Tibial artery (tissue), 4 donors: Measurements from ENCODE around the gene MYBBP1A.

Source experiments
- DNase-seq, 2 donors: peaks; one replicate each; pipeline ENCODE4 v3.0.0-alpha.2; 2019
- H3K27ac ChIP-seq, 2 donors: fragments of 200-600 bp; sonication (generic) in 1 of 2; 1 replicate in 1 of 2; 2 replicates in 1 of 2; pipeline ENCODE4 v1.5.1; 2018 to 2019; ENCODE audit warnings: mild to moderate bottlenecking in 1 of 2
- H3K27me3 ChIP-seq, 2 donors: fragments of 200-600 bp; sonication (generic) in 1 of 2; one replicate each; pipeline versions ENCODE4 v1.5.1 to v1.6.0; 2016 to 2019
- H3K36me3 ChIP-seq, 3 donors: fragments of 200-600 bp; sonication (generic) in 2 of 3; one replicate each; pipeline ENCODE4 v1.5.1; 2016 to 2019; ENCODE audit warnings: mild to moderate bottlenecking in 2 of 3
- H3K4me1 ChIP-seq, 4 donors: fragments of 200-600 bp; sonication (generic) in 2 of 4; 1 replicate in 3 of 4; 2 replicates in 1 of 4; pipeline ENCODE4 v1.5.1; 2016 to 2019
- H3K4me3 ChIP-seq, 2 donors: fragments of 200-600 bp; sonication (generic) in 1 of 2; 1 replicate in 1 of 2; 2 replicates in 1 of 2; pipeline ENCODE4 v1.5.1; 2018 to 2019; ENCODE audit warnings: mild to moderate bottlenecking in 2 of 2
- H3K9me3 ChIP-seq, 3 donors: fragments of 200-600 bp; sonication (generic) in 1 of 3; one replicate each; pipeline ENCODE4 v1.5.1; 2016 to 2019
- intact Hi-C: fragments of 100-400 bp; cut with DNase I; formaldehyde crosslinking; loops from one replicate; pipeline ENCODE4 v1.15.0; 2023; ENCODE audit warnings: low total_unique reads
- TF ChIP-seq, protein P1 (sequence below), 2 experiments: fragments of 200-600 bp in 1 of 2; fragments of 450-650 bp in 1 of 2; IDR thresholded peaks; one replicate each; pipeline ENCODE4 v1.5.1; 2017 to 2019; ENCODE audit warnings: antibody characterized with exemption in 2 of 2, mild to moderate bottlenecking in 1 of 2, moderate library complexity in 1 of 2

Gene MYBBP1A

DNA sequence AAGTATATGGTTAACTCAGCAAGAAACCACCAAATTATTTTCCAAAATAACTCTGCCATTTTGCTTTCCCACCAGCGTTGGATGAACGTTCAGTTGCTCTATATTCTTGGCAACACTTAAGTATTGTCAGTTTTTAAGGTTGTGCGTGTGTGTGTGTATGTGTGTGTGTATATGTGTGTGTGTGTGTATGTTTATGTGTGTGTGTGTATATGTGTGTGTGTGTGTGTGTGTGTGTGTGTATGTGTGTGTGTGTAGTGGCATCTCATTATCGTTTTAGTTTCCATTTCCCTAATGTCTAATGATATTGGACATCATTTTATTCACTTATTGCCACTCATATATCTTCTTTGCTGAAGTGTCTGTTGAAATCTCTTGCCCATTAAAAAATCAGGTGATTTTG lies 17.9 kb upstream of the MYBBP1A start:
- peaks cover 0 to 19% of the 10 kb centered on the region in 2 donors for H3K27me3 ChIP-seq
- TF ChIP-seq, protein P1, sequence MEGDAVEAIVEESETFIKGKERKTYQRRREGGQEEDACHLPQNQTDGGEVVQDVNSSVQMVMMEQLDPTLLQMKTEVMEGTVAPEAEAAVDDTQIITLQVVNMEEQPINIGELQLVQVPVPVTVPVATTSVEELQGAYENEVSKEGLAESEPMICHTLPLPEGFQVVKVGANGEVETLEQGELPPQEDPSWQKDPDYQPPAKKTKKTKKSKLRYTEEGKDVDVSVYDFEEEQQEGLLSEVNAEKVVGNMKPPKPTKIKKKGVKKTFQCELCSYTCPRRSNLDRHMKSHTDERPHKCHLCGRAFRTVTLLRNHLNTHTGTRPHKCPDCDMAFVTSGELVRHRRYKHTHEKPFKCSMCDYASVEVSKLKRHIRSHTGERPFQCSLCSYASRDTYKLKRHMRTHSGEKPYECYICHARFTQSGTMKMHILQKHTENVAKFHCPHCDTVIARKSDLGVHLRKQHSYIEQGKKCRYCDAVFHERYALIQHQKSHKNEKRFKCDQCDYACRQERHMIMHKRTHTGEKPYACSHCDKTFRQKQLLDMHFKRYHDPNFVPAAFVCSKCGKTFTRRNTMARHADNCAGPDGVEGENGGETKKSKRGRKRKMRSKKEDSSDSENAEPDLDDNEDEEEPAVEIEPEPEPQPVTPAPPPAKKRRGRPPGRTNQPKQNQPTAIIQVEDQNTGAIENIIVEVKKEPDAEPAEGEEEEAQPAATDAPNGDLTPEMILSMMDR (IDR thresholded peaks at IDR 0.05), result no peak
- H3K27ac ChIP-seq, result no peak overlapping the region
- H3K4me1 ChIP-seq, result no peaks in the 10 kb centered on the region
- DNase-seq, result no peak
- intact Hi-C loops, result no loop called here
- H3K36me3 ChIP-seq, result no peaks in the 10 kb centered on the region
- no peak overlapping the region for H3K4me3 ChIP-seq
- no peaks in the 10 kb centered on the region for H3K9me3 ChIP-seq

DNA sequence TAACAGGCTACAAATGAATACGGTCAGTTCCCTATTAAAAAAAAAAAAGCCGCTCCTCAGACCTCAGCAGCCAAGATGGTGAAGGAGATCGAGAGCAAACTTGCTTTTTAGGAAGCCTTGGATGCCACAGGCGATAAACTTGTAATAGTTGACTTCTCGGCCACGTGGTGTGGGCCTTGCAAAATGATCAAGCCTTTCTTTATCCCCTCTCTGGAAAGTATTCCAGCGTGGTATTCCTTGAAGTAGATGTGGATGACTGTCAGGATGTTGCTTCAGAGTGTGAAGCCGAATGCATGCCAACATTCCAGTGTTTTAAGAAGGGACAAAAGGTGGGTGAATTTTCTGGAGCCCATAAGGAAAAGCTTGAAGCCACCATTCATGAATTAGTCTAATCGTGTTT lies 16.9 kb upstream of the MYBBP1A start:
- TF ChIP-seq, protein P1 (IDR thresholded peaks at IDR 0.05), result no peak

DNA sequence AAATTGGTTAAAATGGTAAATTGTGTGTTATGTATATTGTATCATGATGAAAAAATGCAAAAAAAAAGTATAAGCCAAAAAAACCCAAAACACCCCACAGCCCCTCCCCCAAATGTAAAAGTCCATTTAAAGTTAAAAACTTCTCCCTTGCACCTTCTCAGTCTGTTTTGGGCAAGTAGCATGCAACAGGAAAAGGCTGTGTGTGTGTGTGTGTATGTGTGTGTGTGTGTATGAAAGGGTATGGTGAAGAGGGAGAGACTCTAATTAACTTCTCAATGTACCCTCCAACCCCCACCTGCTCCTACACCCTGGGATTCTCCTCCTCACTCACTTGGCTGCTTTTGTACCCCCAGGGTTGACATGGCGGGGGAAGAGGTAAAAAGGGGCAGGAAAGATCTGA lies 14.4 kb upstream of the MYBBP1A start:
- intact Hi-C loops, result loop anchor here (5.0 kb wide), 1 partner anchor 58 kb away; no protein-coding TSS in a partner anchor
- H3K27me3 ChIP-seq, result peaks cover 0 to 6% of the 10 kb centered on the region in 2 donors
- H3K4me3 ChIP-seq, result no peak overlapping the region
- no peaks in the 10 kb centered on the region for H3K9me3 ChIP-seq
- H3K4me1 ChIP-seq, result peaks cover 0 to 3% (median 0%) of the 10 kb centered on the region in 4 donors
- no peak for DNase-seq
- H3K36me3 ChIP-seq, result no peaks in the 10 kb centered on the region
- H3K27ac ChIP-seq, result no peak overlapping the region
- TF ChIP-seq, protein P1 (IDR thresholded peaks at IDR 0.05), result no peak

More for the DNA sequence above, 16.9 kb upstream of the MYBBP1A start:
- Histone ChIP-seq H3K9me3 (no peaks in the 10 kb centered on the region), H3K27ac (no peak overlapping the region), H3K27me3 (peaks cover 0 to 14% of the 10 kb centered on the region in 2 donors), H3K36me3 (no peaks in the 10 kb centered on the region), H3K4me1 (no peaks in the 10 kb centered on the region), H3K4me3 (no peak overlapping the region)
- no peak for DNase-seq
- intact Hi-C loops, result no loop called here

DNA sequence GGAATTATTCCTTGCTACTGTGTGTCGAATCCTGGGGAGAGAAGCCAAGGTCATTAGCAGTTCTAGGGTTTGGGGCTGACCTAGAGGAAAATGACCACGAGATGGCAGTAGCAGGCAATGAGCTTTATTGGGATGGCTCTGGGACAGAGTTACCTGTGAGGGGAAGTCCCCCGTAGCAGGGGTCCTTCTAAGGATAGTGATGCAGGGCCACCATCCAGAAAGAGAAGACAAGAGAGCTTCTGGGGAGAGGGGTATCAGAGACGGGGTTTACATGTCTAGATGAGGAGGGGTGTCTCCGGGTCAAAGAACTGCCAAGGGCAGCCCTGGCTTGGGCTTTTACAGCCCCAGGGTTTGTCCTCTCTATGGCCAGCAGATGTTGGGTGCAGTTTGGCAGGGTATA lies 11.6 kb upstream of the MYBBP1A start:
- no peak for DNase-seq
- TF ChIP-seq, protein P1 (IDR thresholded peaks at IDR 0.05), result peak; percentile 36 to 49
- H3K4me3 ChIP-seq, result no peak overlapping the region
- H3K27me3 ChIP-seq, result peaks cover 0 to 6% of the 10 kb centered on the region in 2 donors
- no peaks in the 10 kb centered on the region for H3K36me3 ChIP-seq
- H3K9me3 ChIP-seq, result no peaks in the 10 kb centered on the region
- no peak overlapping the region for H3K27ac ChIP-seq
- intact Hi-C loops, result loop anchor here (5.0 kb wide), 1 partner anchor 61 kb away; no protein-coding TSS in a partner anchor
- H3K4me1 ChIP-seq, result peaks cover 0 to 13% (median 11%) of the 10 kb centered on the region in 4 donors

DNA sequence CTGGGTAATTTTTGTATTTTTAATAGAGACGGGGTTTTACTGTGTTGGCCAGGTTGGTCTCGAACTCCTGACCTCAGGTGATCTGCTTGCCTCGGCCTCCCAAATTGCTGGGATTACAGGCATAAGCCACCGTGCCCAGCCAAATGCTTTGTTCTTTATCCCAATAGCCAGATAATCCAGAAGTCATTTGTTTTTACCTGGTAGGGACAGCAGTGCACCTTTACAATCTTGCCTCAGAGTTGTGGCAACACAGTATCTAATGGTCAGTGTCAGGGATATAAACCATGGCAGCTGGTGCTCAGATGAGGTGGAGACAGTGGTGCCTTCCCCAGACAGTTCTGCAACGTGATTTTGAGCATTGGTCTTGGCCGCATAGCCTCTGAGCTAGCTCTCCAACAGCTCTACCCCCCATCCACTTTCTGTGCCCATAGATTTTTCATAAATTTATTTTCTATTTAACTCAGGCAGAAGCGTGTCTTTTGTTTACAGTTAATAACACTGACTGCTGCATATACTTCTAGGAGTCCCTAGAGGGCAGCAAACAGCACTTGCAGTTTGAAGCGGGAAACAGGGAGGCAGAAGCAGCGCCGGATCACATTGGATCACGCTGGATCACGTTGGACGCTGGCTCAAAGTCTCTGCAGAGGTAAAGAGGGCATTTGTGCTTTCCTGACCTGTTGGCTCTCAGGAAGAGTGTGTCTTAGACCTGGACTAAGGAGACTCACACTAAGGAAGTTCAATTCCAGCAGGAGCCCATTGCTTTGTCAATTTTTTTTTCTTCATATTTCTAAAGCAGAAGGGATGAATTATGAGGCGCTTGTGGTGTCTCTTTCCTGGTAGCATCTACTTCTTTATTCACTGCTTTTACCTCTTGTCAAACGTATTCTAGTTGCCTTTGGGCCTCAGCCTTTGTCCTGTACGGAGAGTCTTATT lies 10.3 kb upstream of the MYBBP1A start:
- Histone ChIP-seq H3K27ac (no peak overlapping the region), H3K4me1 (peaks cover 0 to 14% (median 13%) of the 10 kb centered on the region in 4 donors), H3K36me3 (no peaks in the 10 kb centered on the region), H3K4me3 (no peak overlapping the region), H3K9me3 (no peaks in the 10 kb centered on the region), H3K27me3 (no peaks in the 10 kb centered on the region)
- peak; percentile 55 to 72 for DNase-seq
- intact Hi-C loops, result loop anchor here (5.0 kb wide), 1 partner anchor 62 kb away; no protein-coding TSS in a partner anchor
- TF ChIP-seq, protein P1 (IDR thresholded peaks at IDR 0.05), result peak; percentile 64 to 79
